HL-60 (cell line): Measurements from ENCODE around the gene DCC.

ENCODE experiments used
- CTCF ChIP-seq: IDR thresholded peaks from one replicate; pipeline ENCODE4 v1.5.1; 2011; ENCODE audit warnings: low read length, control low read depth, inconsistent platforms; ENCODE audit not compliant: insufficient read depth
- POLR2AphosphoS5 ChIP-seq: IDR thresholded peaks from 2 replicates; pipeline ENCODE4 v1.6.1; 2012; ENCODE audit warnings: low read depth
- REST ChIP-seq: IDR thresholded peaks from 2 replicates; pipeline ENCODE4 v1.6.1; 2012; ENCODE audit warnings: low read depth; ENCODE audit not compliant: insufficient replicate concordance
- SPI1 ChIP-seq: IDR thresholded peaks from 2 replicates; pipeline ENCODE4 v1.6.1; 2012; ENCODE audit warnings: low read depth, mild to moderate bottlenecking, borderline replicate concordance

- TF ChIP-seq CTCF: no peak
- no peak for TF ChIP-seq POLR2AphosphoS5
- TF ChIP-seq REST: no peak
- TF ChIP-seq SPI1: no peak
Measured at GRCh38 chr18:52945552-52945951, 605.6 kb downstream of the DCC start.
